ENCODE results near the gene EFCAB5.

The EFCAB5 gene

GRCh38 chr17:30103921-30104320 is 162.5 kb downstream of the EFCAB5 start:
- Histone ChIP-seq H3K27ac (ENCODE audit: low read length, poor library complexity, severe bottlenecking) (no peak overlapping the region), H3K36me3 (ENCODE audit: control insufficient read depth in 1 of 2, insufficient read depth in 2 of 2, low read depth in 1 of 2, low read length in 2 of 2) (no peaks in the 10 kb centered on the region), H3K23ac (ENCODE audit: low read length in 2 of 2) (no peak overlapping the region), H3K14ac (ENCODE audit: low read length in 2 of 2) (no peak overlapping the region), H2BK120ac (ENCODE audit: low read depth, low read length) (no peak overlapping the region), H4K8ac (ENCODE audit: low read length) (no peak overlapping the region), H2BK12ac (ENCODE audit: low read length in 2 of 2) (no peak overlapping the region), H3K4me1 (ENCODE audit: control insufficient read depth, insufficient read depth, low read depth, low read length) (peaks cover 3% of the 10 kb centered on the region), H3K4me3 (ENCODE audit: insufficient read depth in 1 of 2, low read depth in 1 of 2, low read length in 2 of 2) (no peak overlapping the region), H2AFZ (ENCODE audit: low read depth, low read length) (no peak overlapping the region), H3K27me3 (ENCODE audit: control insufficient read depth in 1 of 2, insufficient read depth in 1 of 2, low read length in 2 of 2) (peaks cover 0 to 7% of the 10 kb centered on the region in 2 experiments), H2BK5ac (ENCODE audit: low read depth, low read length, poor library complexity, severe bottlenecking) (no peak overlapping the region), H3K9me3 (ENCODE audit: control insufficient read depth, low read length) (no peaks in the 10 kb centered on the region), H3K4ac (ENCODE audit: low read depth in 1 of 2, low read length in 2 of 2) (no peak overlapping the region), H4K91ac (ENCODE audit: low read length) (no peak overlapping the region), H3K9ac (ENCODE audit: low read length) (peak overlapping the region; percentile 92), H3K18ac (ENCODE audit: low read depth in 1 of 2, low read length in 2 of 2) (no peak overlapping the region), H2AK5ac (ENCODE audit: low read length, severe bottlenecking) (no peak overlapping the region), H3K4me2 (ENCODE audit: low read length, poor library complexity, severe bottlenecking) (no peak overlapping the region), H3K79me1 (replicated peaks; ENCODE audit: low read length, poor library complexity, severe bottlenecking) (no peaks in the 10 kb centered on the region), H2BK15ac (ENCODE audit: low read depth, poor library complexity, severe bottlenecking) (no peak overlapping the region)
- whole genome bisulfite sequencing = no CpG with 5 or more reads among the region's 1 CpG
- no peak for DNase-seq

- Histone ChIP-seq H3K4me1 (ENCODE audit: control insufficient read depth, insufficient read depth, low read depth, low read length) (peaks cover 3% of the 10 kb centered on the region), H3K4me3 (ENCODE audit: insufficient read depth in 1 of 2, low read depth in 1 of 2, low read length in 2 of 2) (peak overlapping the region; percentile 47 to 82), H2BK12ac (ENCODE audit: low read length in 2 of 2) (peak overlapping the region in 1 of 2 experiments; percentile 82), H3K9ac (ENCODE audit: low read length) (peak overlapping the region; percentile 92), H2BK5ac (ENCODE audit: low read depth, low read length, poor library complexity, severe bottlenecking) (no peak overlapping the region), H3K4ac (ENCODE audit: low read depth in 1 of 2, low read length in 2 of 2) (peak overlapping the region in 1 of 2 experiments; percentile 62), H3K27ac (ENCODE audit: low read length, poor library complexity, severe bottlenecking) (no peak overlapping the region), H3K23ac (ENCODE audit: low read length in 2 of 2) (no peak overlapping the region), H4K91ac (ENCODE audit: low read length) (peak overlapping the region; percentile 23), H2BK120ac (ENCODE audit: low read depth, low read length) (no peak overlapping the region), H4K8ac (ENCODE audit: low read length) (peak overlapping the region; percentile 60), H3K4me2 (ENCODE audit: low read length, poor library complexity, severe bottlenecking) (peak overlapping the region; percentile 98), H3K9me3 (ENCODE audit: control insufficient read depth, low read length) (no peaks in the 10 kb centered on the region), H3K27me3 (ENCODE audit: control insufficient read depth in 1 of 2, insufficient read depth in 1 of 2, low read length in 2 of 2) (peaks cover 0 to 7% of the 10 kb centered on the region in 2 experiments), H3K18ac (ENCODE audit: low read depth in 1 of 2, low read length in 2 of 2) (peak overlapping the region in 1 of 2 experiments; percentile 49), H3K36me3 (ENCODE audit: control insufficient read depth in 1 of 2, insufficient read depth in 2 of 2, low read depth in 1 of 2, low read length in 2 of 2) (no peaks in the 10 kb centered on the region), H2BK15ac (ENCODE audit: low read depth, poor library complexity, severe bottlenecking) (no peak overlapping the region), H3K14ac (ENCODE audit: low read length in 2 of 2) (no peak overlapping the region), H3K79me1 (replicated peaks; ENCODE audit: low read length, poor library complexity, severe bottlenecking) (no peaks in the 10 kb centered on the region), H2AK5ac (ENCODE audit: low read length, severe bottlenecking) (no peak overlapping the region), H2AFZ (ENCODE audit: low read depth, low read length) (peak overlapping the region; percentile 90)
- peak; percentile 96 for DNase-seq
- WGBS = 24% methylated on average over 29 of the region's 29 CpGs
Measured at GRCh38 chr17:30104575-30105339, 163.3 kb downstream of the EFCAB5 start.

GRCh38 chr17:30112794-30113193 is 171.4 kb downstream of the EFCAB5 start:
- Histone ChIP-seq H3K79me1 (replicated peaks; ENCODE audit: low read length, poor library complexity, severe bottlenecking) (no peaks in the 10 kb centered on the region), H3K9ac (ENCODE audit: low read length) (no peak overlapping the region), H3K4me1 (ENCODE audit: control insufficient read depth, insufficient read depth, low read depth, low read length) (no peaks in the 10 kb centered on the region), H2AK5ac (ENCODE audit: low read length, severe bottlenecking) (no peak overlapping the region), H3K9me3 (ENCODE audit: control insufficient read depth, low read length) (no peaks in the 10 kb centered on the region), H3K27ac (ENCODE audit: low read length, poor library complexity, severe bottlenecking) (no peak overlapping the region), H3K4ac (ENCODE audit: low read depth in 1 of 2, low read length in 2 of 2) (no peak overlapping the region), H3K4me3 (ENCODE audit: insufficient read depth in 1 of 2, low read depth in 1 of 2, low read length in 2 of 2) (no peak overlapping the region), H4K8ac (ENCODE audit: low read length) (no peak overlapping the region), H3K23ac (ENCODE audit: low read length in 2 of 2) (no peak overlapping the region), H3K27me3 (ENCODE audit: control insufficient read depth in 1 of 2, insufficient read depth in 1 of 2, low read length in 2 of 2) (no peaks in the 10 kb centered on the region), H2AFZ (ENCODE audit: low read depth, low read length) (no peak overlapping the region), H2BK12ac (ENCODE audit: low read length in 2 of 2) (no peak overlapping the region), H4K91ac (ENCODE audit: low read length) (no peak overlapping the region), H2BK120ac (ENCODE audit: low read depth, low read length) (no peak overlapping the region), H3K14ac (ENCODE audit: low read length in 2 of 2) (no peak overlapping the region), H3K36me3 (ENCODE audit: control insufficient read depth in 1 of 2, insufficient read depth in 2 of 2, low read depth in 1 of 2, low read length in 2 of 2) (no peaks in the 10 kb centered on the region), H2BK15ac (ENCODE audit: low read depth, poor library complexity, severe bottlenecking) (no peak overlapping the region), H2BK5ac (ENCODE audit: low read depth, low read length, poor library complexity, severe bottlenecking) (no peak overlapping the region), H3K4me2 (ENCODE audit: low read length, poor library complexity, severe bottlenecking) (no peak overlapping the region), H3K18ac (ENCODE audit: low read depth in 1 of 2, low read length in 2 of 2) (no peak overlapping the region)
- DNase-seq = no peak

GRCh38 chr17:30113213-30113612 is 171.8 kb downstream of the EFCAB5 start:
- Histone ChIP-seq H3K14ac (ENCODE audit: low read length in 2 of 2) (no peak overlapping the region), H3K4me2 (ENCODE audit: low read length, poor library complexity, severe bottlenecking) (no peak overlapping the region), H2BK15ac (ENCODE audit: low read depth, poor library complexity, severe bottlenecking) (no peak overlapping the region), H3K4me3 (ENCODE audit: insufficient read depth in 1 of 2, low read depth in 1 of 2, low read length in 2 of 2) (no peak overlapping the region), H3K4me1 (ENCODE audit: control insufficient read depth, insufficient read depth, low read depth, low read length) (no peaks in the 10 kb centered on the region), H2BK12ac (ENCODE audit: low read length in 2 of 2) (no peak overlapping the region), H4K91ac (ENCODE audit: low read length) (no peak overlapping the region), H3K79me1 (replicated peaks; ENCODE audit: low read length, poor library complexity, severe bottlenecking) (no peaks in the 10 kb centered on the region), H2BK120ac (ENCODE audit: low read depth, low read length) (no peak overlapping the region), H3K23ac (ENCODE audit: low read length in 2 of 2) (no peak overlapping the region), H3K9me3 (ENCODE audit: control insufficient read depth, low read length) (no peaks in the 10 kb centered on the region), H3K36me3 (ENCODE audit: control insufficient read depth in 1 of 2, insufficient read depth in 2 of 2, low read depth in 1 of 2, low read length in 2 of 2) (peaks cover 0 to 3% of the 10 kb centered on the region in 2 experiments), H2AK5ac (ENCODE audit: low read length, severe bottlenecking) (no peak overlapping the region), H2AFZ (ENCODE audit: low read depth, low read length) (no peak overlapping the region), H4K8ac (ENCODE audit: low read length) (no peak overlapping the region), H3K18ac (ENCODE audit: low read depth in 1 of 2, low read length in 2 of 2) (no peak overlapping the region), H3K27ac (ENCODE audit: low read length, poor library complexity, severe bottlenecking) (no peak overlapping the region), H3K9ac (ENCODE audit: low read length) (no peak overlapping the region), H3K4ac (ENCODE audit: low read depth in 1 of 2, low read length in 2 of 2) (no peak overlapping the region), H3K27me3 (ENCODE audit: control insufficient read depth in 1 of 2, insufficient read depth in 1 of 2, low read length in 2 of 2) (no peaks in the 10 kb centered on the region), H2BK5ac (ENCODE audit: low read depth, low read length, poor library complexity, severe bottlenecking) (no peak overlapping the region)
- no peak for DNase-seq
